GM12878 (cell line): ENCODE results near the gene PLRG1.

Source experiments
- CHD2 ChIP-seq: IDR thresholded peaks from 2 replicates; pipeline ENCODE4 v1.6.1; 2011; ENCODE audit warnings: low read depth, low read length, improper control_type of control experiment, borderline replicate concordance
- CTCF ChIP-seq, 3 experiments: IDR thresholded peaks in 2 of 3; conservative IDR thresholded peaks in 1 of 3; 2 replicates each; pipeline ENCODE4 v1.5.1; 2011; ENCODE audit warnings: low read depth in 3 of 3, low read length in 3 of 3, mild to moderate bottlenecking in 3 of 3, control low read depth in 2 of 3, moderate library complexity in 2 of 3, inconsistent platforms in 1 of 3, mixed read lengths in 1 of 3; ENCODE audit not compliant: control insufficient read depth in 2 of 3, insufficient read depth in 1 of 3; ENCODE audit errors: extremely low read depth in 1 of 3
- GABPA ChIP-seq: IDR thresholded peaks from 2 replicates; pipeline ENCODE4 v1.6.1; 2014; ENCODE audit warnings: antibody characterized with exemption, low read depth, mild to moderate bottlenecking, inconsistent platforms
- POLR2AphosphoS5 ChIP-seq: IDR thresholded peaks from 2 replicates; pipeline ENCODE4 v1.6.1; 2011; ENCODE audit warnings: mild to moderate bottlenecking, low read length, inconsistent platforms
- RAD51 ChIP-seq: fragments of 450-650 bp; IDR thresholded peaks from 2 replicates; pipeline ENCODE4 v1.6.1; 2016; ENCODE audit warnings: moderate library complexity, mild to moderate bottlenecking, inconsistent platforms
- RBBP5 ChIP-seq: fragments of 200-600 bp; sonication (generic); conservative IDR thresholded peaks from 2 replicates; pipeline ENCODE4 v1.6.1; 2016
- TF ChIP-seq, protein P1 (sequence below): IDR thresholded peaks from 2 replicates; pipeline ENCODE4 v1.6.1; 2011; ENCODE audit warnings: mild to moderate bottlenecking, low read depth, low read length, moderate library complexity; ENCODE audit not compliant: insufficient replicate concordance

GRCh38 chr4:154559494-154560418 is 9.6 kb upstream of the PLRG1 start:
- TF ChIP-seq RAD51: no peak
- TF ChIP-seq POLR2AphosphoS5: no peak
- no peak for TF ChIP-seq CHD2
- TF ChIP-seq CTCF (IDR thresholded peaks at IDR 0.05 in 2 of 3, conservative IDR thresholded peaks at IDR 0.05 in 1 of 3; ENCODE audit: control insufficient read depth in 2 of 3, extremely low read depth in 1 of 3, insufficient read depth in 1 of 3, low read depth in 3 of 3, low read length in 3 of 3): peak; percentile 48 to 83 (median 53)
- no peak for TF ChIP-seq RBBP5
- TF ChIP-seq, protein P1, sequence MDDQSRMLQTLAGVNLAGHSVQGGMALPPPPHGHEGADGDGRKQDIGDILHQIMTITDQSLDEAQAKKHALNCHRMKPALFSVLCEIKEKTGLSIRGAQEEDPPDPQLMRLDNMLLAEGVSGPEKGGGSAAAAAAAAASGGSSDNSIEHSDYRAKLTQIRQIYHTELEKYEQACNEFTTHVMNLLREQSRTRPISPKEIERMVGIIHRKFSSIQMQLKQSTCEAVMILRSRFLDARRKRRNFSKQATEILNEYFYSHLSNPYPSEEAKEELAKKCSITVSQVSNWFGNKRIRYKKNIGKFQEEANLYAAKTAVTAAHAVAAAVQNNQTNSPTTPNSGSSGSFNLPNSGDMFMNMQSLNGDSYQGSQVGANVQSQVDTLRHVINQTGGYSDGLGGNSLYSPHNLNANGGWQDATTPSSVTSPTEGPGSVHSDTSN: no peak
- no peak for TF ChIP-seq GABPA
